ENCODE measurements around the gene GRIP1.

GRCh38 chr12:66320996-66321395, 357.9 kb downstream of the GRIP1 start:
- TF ChIP-seq USF2 (CRISPR knock-in tag; IDR thresholded peaks at IDR 0.05): no peak
- TF ChIP-seq STAT6 (CRISPR knock-in tag; conservative IDR thresholded peaks at IDR 0.05; ENCODE audit: low read depth): no peak
- TF ChIP-seq CBFB (CRISPR knock-in tag; IDR thresholded peaks at IDR 0.05; ENCODE audit: low read depth): no peak
- no peak for TF ChIP-seq FOXJ3 (CRISPR knock-in tag; IDR thresholded peaks at IDR 0.05; ENCODE audit: borderline replicate concordance)
- TF ChIP-seq CTCF (IDR thresholded peaks at IDR 0.05): no peak
- no peak for TF ChIP-seq ZNF671 (CRISPR knock-in tag; IDR thresholded peaks at IDR 0.05)
- TF ChIP-seq TP53 (CRISPR knock-in tag; IDR thresholded peaks at IDR 0.05): no peak

All from WTC11 (cell line).